Adrenal gland (tissue), 12 donors: ENCODE results near the gene RPP14. TPM values are rescaled to one million over a fixed set of nuclear protein-coding genes. Genes with fewer than 3 reads are reported as not detected.

ENCODE experiments used
- DNase-seq, 7 donors: peaks; one replicate each; pipeline ENCODE4 v3.0.0-alpha.2; 2019 to 2020
- H3K27ac ChIP-seq, 5 donors: fragments of 200-600 bp; sonication (generic) in 4 of 5; 1 replicate in 3 of 5; 2 replicates in 2 of 5; pipeline versions ENCODE4 v1.5.1 to v1.8.0; 2016 to 2020; ENCODE audit warnings: mild to moderate bottlenecking in 1 of 5
- H3K27me3 ChIP-seq: fragments of 200-600 bp; 2 replicates; pipeline ENCODE4 v1.8.0; 2021
- H3K36me3 ChIP-seq, 2 donors: fragments of 200-600 bp; replicated peaks in 1 of 2; 1 replicate in 1 of 2; 2 replicates in 1 of 2; pipeline versions ENCODE4 v1.5.1 to v1.8.0; 2018 to 2022
- H3K4me1 ChIP-seq, 2 donors: fragments of 200-600 bp; replicated peaks in 1 of 2; 1 replicate in 1 of 2; 2 replicates in 1 of 2; pipeline versions ENCODE4 v1.5.1 to v1.8.0; 2018 to 2021
- H3K4me3 ChIP-seq, 4 donors: fragments of 200-600 bp; sonication (generic) in 3 of 4; one replicate each; pipeline ENCODE4 v1.5.1; 2016 to 2018
- H3K9me3 ChIP-seq, 3 donors: fragments of 200-600 bp; sonication (generic) in 1 of 3; replicated peaks in 1 of 3; 1 replicate in 2 of 3; 2 replicates in 1 of 3; pipeline versions ENCODE4 v1.5.1 to v1.8.0; 2016 to 2021
- POLR2A ChIP-seq, 2 donors: fragments of 450-650 bp; IDR thresholded peaks; one replicate each; pipeline ENCODE4 v1.6.1; 2017; ENCODE audit warnings: antibody characterized with exemption in 2 of 2, mild to moderate bottlenecking in 2 of 2, moderate library complexity in 1 of 2
- WGBS, 4 donors: extraction: QIAGEN DNeasy Blood & Tissue Kit in 2 of 4; methylation state at CpG; one replicate each; pipeline versions ENCODE4 v1.1.5 to v1.1.7; 2013 to 2017; 5-methylcytosine and 5-hydroxymethylcytosine counted together
- intact Hi-C, 2 donors: fragments of 100-400 bp; cut with DNase I; formaldehyde crosslinking; loops; one replicate each; pipeline versions ENCODE4 v1.14.1 to v1.15.0; 2022 to 2023
- polyA plus RNA-seq, 3 donors: library from polyadenylated mRNA; stranded (reverse); fragments of 200-250 nt in 2 of 3; fragments of 350-450 nt in 1 of 3; fragmentation: Illumina TruSeq in 1 of 3; extraction: RNeasy Lipid Tissue Mini Kit (QIAGEN cat#74804) in 1 of 3; gene quantifications; one replicate each; pipeline ENCODE4 v1.2.3, GENCODE V29; 2013 to 2014
- total RNA-seq, 9 donors: library from RNA; depleted of rRNA in 4 of 9; stranded (reverse); fragments of >200 nt in 4 of 9; fragments of 120-200 nt in 1 of 9; fragmentation: NEBNext Ultra II Directional in 1 of 9; extraction: Animal tissue kit (Norgen Biotek cat#: 25700) in 1 of 9; gene quantifications; one replicate each; pipeline versions ENCODE4 v1.1.0 to v1.2.4, GENCODE V29; 2013 to 2023
- TF ChIP-seq, protein P1 (sequence below), 6 experiments: fragments of 450-650 bp in 4 of 6; fragments of 200-600 bp in 2 of 6; sonication (generic) in 1 of 6; IDR thresholded peaks; 1 replicate in 5 of 6; 2 replicates in 1 of 6; pipeline versions ENCODE4 v1.5.1 to v1.8.0; 2016 to 2021; ENCODE audit warnings: antibody characterized with exemption in 6 of 6, mild to moderate bottlenecking in 2 of 6, moderate library complexity in 1 of 6
- donor health status: healthy with polysubstance abuse.
- donor health status: Bipolar disorder and iron deficiency.
- donor health status: DM: yes; HTN: yes; CAD: no.
- donor health status: DM: no; HTN: no; CAD: no.
- donor health status: DM: no; HTN: no; CAD: no.
- donor health status: DM: yes; HTN: yes; CAD: no.

RPP14 gene
- total and polyA plus RNA-seq, 12 donors = 9.2 to 23.2 (median 14.3) TPM

GRCh38 chr3:58341376-58341775 lies 35.3 kb downstream of the RPP14 start:
- H3K4me3 ChIP-seq = no peak overlapping the region
- H3K27ac ChIP-seq = no peak overlapping the region
- no peaks in the 10 kb centered on the region for H3K9me3 ChIP-seq
- no peak for DNase-seq
- H3K36me3 ChIP-seq = no peaks in the 10 kb centered on the region
- intact Hi-C loops = no loop called here
- TF ChIP-seq POLR2A (IDR thresholded peaks at IDR 0.05) = no peak
- TF ChIP-seq, protein P1, sequence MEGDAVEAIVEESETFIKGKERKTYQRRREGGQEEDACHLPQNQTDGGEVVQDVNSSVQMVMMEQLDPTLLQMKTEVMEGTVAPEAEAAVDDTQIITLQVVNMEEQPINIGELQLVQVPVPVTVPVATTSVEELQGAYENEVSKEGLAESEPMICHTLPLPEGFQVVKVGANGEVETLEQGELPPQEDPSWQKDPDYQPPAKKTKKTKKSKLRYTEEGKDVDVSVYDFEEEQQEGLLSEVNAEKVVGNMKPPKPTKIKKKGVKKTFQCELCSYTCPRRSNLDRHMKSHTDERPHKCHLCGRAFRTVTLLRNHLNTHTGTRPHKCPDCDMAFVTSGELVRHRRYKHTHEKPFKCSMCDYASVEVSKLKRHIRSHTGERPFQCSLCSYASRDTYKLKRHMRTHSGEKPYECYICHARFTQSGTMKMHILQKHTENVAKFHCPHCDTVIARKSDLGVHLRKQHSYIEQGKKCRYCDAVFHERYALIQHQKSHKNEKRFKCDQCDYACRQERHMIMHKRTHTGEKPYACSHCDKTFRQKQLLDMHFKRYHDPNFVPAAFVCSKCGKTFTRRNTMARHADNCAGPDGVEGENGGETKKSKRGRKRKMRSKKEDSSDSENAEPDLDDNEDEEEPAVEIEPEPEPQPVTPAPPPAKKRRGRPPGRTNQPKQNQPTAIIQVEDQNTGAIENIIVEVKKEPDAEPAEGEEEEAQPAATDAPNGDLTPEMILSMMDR (IDR thresholded peaks at IDR 0.05) = no peak
- WGBS, 4 donors = 90 to 96% (median 94%) methylated on average over 3 of the region's 3 CpGs
- no peaks in the 10 kb centered on the region for H3K27me3 ChIP-seq
- H3K4me1 ChIP-seq = peaks cover 0 to 9% of the 10 kb centered on the region in 2 donors

GRCh38 chr3:58342676-58343075 lies 36.6 kb downstream of the RPP14 start:
- WGBS, 4 donors = 63 to 81% (median 70%) methylated on average over 5 of the region's 5 CpGs
- Histone ChIP-seq H3K9me3 (no peaks in the 10 kb centered on the region), H3K4me3 (no peak overlapping the region), H3K27ac (no peak overlapping the region), H3K27me3 (no peaks in the 10 kb centered on the region), H3K36me3 (no peaks in the 10 kb centered on the region), H3K4me1 (no peaks in the 10 kb centered on the region)
- no peak for TF ChIP-seq POLR2A (IDR thresholded peaks at IDR 0.05)
- TF ChIP-seq, protein P1 (IDR thresholded peaks at IDR 0.05) = no peak
- intact Hi-C loops = no loop called here
- no peak for DNase-seq

- DNase-seq = no peak
- Histone ChIP-seq H3K27ac (no peak overlapping the region), H3K27me3 (no peaks in the 10 kb centered on the region), H3K36me3 (no peaks in the 10 kb centered on the region), H3K4me3 (no peak overlapping the region), H3K4me1 (peaks cover 2 to 5% of the 10 kb centered on the region in 2 donors), H3K9me3 (no peaks in the 10 kb centered on the region)
- WGBS, 4 donors = 94 to 97% (median 96%) methylated on average over 4 of the region's 4 CpGs
- TF ChIP-seq POLR2A (IDR thresholded peaks at IDR 0.05) = no peak
- TF ChIP-seq, protein P1 (IDR thresholded peaks at IDR 0.05) = no peak
- intact Hi-C loops = no loop called here
Observed at GRCh38 chr3:58345457-58345856, 39.4 kb downstream of the RPP14 start.

DNA sequence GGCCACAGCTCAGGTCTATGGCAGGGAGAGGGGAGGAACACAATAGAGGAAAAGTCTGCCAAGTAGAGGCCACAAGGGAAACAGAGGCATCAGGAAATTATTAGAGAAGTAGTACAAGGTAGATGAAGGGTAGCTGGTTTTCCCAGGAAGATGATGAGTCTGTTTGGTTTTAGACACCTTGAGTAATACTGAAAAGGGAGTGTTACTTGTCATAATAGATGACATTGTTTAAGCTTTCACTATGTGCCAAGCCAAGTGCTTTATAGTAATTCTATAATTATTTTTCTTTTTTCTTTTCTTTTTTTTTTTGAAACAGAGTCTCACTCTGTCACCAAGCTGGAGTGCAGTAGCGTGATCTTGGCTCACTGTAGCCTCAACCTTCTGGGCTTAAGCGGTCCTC lies 40.3 kb downstream of the RPP14 start:
- DNase-seq = no peak
- intact Hi-C loops = no loop called here
- H3K27ac ChIP-seq = no peak overlapping the region
- no peak overlapping the region for H3K4me3 ChIP-seq
- no peaks in the 10 kb centered on the region for H3K27me3 ChIP-seq
- no peaks in the 10 kb centered on the region for H3K36me3 ChIP-seq
- peaks cover 8 to 10% of the 10 kb centered on the region in 2 donors for H3K4me1 ChIP-seq
- no peaks in the 10 kb centered on the region for H3K9me3 ChIP-seq
- 67 to 100% (median 93%) methylated on average over 2 of the region's 2 CpGs for WGBS, 4 donors
- TF ChIP-seq, protein P1 (IDR thresholded peaks at IDR 0.05) = no peak
- no peak for TF ChIP-seq POLR2A (IDR thresholded peaks at IDR 0.05)
